GM19455 (cell line): ENCODE measurements around the gene ATP6V0E2.
"Not testable (repeated sequence)": the region's sequence is repeated elsewhere in the genome, so short reads cannot be mapped to it uniquely, and the experiment has no call there.

Source experiments
- ATAC-seq: cut with Tn5 transposase; IDR thresholded peaks from one replicate; pipeline ENCODE4 v1.9.1; 2021; ENCODE audit not compliant: unreplicated experiment

Gene ATP6V0E2

DNA sequence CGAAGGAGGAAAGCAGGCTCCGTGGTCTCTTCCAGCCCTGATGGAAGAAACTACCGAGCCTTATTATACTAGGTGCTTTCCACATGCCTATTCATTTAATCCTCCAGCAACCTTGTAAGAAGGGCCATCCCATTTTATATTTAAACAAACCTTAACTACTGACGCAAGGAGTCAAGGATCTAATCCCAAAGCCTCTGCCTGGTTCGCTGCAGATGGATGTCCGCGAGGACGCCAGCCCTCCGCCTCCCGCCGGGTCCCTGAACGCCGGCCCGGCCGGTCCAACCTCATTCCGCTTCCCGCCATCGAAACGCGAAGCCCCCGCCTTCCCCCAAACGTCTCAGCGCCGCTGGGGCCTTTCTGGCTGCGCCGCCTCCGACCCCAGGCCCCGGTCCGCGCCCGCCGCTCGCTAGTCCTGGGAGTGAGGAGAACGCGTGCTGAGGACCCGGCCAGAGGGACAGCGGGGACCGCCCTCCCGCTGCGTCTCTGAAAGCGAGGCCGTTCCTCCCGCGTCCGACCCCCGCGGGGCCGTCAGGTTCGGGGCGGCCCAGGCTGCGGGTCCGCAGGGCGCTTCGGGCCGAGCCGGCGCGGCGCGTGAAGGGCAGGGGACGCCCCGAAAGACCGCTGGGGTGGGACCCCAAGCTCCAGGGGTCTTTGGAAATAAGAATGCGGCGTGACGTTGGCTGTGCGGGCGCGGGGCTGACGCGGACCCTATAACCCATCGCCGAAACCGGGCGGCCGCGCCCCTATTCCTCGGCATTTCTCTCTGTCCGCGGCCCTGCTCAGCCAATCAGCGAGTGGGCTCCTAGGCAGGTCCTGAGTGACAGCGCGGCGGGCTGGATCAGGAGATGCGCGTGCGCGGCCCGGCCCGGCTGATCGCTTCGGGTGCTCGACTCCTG, at the start of gene ATP6V0E2:
Gene ATP6V0E2 (plus strand): TSS at position 896 of the 896 bp plus-strand sequence. CDS start 97 bp downstream, outside the sequence.
- ATAC-seq = peak; percentile 93

DNA sequence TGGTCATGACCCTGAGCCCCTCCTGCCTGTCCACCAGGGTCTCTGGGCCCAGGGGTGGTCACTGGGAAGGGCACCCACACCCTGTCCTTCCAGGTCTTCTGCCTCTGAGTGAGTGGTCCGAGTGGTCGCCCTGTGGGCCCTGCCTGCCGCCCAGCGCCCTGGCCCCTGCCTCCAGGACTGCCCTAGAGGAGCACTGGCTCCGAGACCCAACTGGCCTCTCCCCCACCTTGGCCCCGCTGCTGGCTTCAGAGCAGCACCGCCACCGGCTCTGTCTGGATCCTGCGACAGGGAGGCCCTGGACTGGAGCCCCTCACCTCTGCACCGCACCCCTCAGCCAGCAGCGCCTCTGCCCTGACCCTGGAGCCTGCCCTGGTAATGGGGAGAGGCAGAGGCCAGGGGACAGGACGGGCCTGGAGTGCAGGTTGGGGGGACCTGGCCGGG, 49.4 kb upstream of the ATP6V0E2 start:
- ATAC-seq = no peak

DNA sequence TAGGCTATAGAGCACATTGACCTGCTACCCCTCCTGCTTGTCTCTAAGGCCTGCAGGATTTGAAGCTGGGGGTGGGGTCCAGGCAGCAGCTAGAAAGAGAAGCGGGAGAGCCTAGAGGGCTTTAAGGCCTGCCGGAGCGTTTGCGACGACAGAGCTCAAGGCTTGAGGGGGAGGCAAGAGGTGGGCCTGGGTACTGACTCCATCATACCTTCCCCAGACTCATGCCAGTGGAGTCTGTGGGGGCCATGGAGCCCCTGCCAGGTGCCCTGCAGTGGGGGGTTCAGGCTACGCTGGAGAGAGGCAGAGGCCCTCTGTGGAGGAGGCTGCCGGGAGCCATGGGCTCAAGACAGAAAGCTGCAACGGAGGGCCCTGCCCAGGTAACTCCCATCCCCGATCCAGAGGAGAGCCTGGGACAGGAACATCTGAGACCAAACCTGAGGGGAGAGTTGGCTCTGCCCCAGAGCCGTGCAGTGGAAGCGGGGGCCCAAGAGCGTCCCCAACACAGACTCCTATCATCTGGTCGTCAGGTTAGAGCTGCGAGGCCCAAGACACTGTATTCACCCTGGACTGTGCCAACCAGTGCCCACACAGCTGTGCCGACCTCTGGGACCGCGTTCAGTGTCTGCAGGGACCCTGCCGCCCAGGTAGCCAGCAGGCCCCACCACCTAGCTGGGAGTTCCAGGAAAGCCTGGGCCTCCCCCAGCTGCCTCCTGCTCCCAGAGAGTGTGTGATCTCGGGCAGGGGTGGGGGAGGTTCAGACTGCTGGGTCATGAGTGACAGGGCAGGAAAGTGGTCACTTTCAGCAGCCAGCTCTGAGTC, 48.8 kb upstream of the ATP6V0E2 start:
- ATAC-seq = no peak

DNA sequence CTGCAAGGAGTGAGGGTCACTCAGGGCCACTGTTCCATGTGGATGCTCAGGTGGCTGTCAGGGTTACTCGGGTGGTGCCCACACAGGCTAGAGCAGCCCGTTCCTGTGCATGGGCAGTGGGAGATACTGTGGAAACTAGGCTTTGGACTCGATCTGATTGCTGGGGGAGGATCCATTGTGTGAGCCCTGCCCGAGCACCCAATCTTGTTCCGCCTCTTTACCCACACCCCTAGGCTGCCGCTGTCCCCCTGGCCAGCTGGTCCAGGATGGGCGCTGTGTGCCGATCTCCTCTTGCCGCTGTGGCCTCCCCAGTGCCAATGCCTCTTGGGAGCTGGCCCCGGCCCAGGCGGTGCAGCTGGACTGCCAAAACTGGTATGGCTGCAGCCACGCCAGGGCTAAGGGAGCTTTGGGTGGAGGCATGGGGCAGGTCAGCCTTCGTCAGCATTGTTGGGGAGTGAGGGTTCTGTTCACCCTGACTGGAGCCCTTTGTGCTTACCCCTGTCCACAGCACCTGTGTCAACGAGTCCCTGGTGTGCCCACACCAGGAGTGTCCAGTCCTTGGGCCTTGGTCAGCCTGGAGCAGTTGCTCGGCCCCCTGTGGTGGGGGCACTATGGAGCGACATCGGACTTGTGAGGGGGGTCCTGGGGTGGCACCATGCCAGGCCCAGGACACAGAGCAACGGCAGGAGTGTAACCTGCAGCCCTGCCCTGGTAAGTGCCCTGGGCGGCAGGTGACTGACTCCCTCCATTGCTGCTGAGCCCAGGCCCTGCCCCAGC, 48.0 kb upstream of the ATP6V0E2 start:
- no peak for ATAC-seq

DNA sequence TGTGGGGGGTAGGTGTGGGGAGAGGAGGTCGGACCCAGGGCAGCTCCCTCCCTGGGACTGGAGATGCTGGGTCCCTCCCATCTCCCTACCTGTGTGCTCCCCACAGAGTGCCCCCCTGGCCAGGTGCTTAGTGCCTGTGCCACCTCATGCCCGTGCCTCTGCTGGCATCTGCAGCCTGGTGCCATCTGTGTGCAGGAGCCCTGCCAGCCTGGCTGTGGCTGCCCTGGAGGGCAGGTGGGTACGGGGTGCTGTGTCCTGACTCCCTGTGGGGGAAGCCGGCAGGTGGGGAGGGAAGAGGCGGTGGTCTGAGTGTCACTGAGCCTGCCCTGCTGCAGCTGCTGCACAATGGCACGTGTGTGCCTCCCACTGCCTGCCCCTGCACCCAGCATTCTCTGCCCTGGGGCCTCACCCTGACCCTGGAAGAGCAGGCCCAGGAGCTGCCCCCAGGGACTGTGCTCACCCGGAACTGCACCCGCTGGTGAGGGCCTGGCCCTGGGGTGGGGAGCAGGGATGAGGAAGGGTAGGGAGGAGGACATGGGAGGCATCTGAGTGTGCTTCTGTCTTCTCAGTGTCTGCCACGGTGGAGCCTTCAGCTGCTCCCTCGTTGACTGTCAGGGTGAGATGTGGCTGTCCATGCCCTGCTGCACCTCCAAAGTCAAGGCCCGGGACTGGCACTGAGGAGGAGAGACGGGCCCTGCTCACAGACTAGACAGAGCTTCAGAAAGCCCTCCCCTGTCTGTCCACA, 47.3 kb upstream of the ATP6V0E2 start:
- ATAC-seq = no peak

DNA sequence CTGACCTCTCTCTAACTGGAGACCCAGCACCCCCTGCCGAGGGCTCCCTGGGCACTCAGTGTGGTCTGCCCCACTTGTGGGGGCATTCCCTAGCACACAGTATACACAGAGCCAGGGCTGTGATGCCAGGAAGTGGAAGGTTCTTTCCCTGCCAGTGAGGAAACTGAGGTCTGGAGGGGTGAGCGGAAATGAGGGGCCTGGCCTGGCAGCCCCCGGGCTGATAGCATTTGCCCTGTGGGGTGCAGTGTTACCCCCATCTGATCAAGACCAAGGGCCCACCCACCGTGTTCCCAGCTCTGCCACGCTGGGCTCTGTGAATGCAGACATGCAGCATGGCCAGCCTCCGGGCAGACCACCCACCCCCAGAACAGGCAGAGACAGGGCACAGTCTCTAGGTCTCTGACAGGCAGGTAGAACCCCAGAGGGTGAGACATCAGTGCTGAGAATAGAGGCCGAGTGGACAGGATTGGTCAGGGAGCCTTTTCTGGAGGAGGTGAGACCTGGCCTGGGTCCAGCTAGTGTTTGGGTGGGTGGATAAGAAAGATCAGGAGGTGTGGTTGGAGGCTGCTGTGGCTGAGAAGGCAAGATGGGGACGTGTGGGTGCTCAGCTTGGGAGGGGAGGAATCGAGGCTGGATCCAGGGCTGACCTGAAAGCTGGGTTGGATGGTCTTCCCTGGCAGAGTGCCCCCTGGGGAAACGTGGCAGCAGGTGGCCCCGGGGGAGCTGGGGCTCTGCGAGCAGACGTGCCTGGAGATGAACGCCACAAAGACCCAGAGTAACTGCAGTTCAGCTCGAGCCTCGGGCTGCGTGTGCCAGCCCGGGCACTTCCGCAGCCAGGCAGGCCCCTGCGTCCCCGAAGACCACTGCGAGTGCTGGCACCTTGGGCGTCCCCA, 46.4 kb upstream of the ATP6V0E2 start:
- no peak for ATAC-seq

DNA sequence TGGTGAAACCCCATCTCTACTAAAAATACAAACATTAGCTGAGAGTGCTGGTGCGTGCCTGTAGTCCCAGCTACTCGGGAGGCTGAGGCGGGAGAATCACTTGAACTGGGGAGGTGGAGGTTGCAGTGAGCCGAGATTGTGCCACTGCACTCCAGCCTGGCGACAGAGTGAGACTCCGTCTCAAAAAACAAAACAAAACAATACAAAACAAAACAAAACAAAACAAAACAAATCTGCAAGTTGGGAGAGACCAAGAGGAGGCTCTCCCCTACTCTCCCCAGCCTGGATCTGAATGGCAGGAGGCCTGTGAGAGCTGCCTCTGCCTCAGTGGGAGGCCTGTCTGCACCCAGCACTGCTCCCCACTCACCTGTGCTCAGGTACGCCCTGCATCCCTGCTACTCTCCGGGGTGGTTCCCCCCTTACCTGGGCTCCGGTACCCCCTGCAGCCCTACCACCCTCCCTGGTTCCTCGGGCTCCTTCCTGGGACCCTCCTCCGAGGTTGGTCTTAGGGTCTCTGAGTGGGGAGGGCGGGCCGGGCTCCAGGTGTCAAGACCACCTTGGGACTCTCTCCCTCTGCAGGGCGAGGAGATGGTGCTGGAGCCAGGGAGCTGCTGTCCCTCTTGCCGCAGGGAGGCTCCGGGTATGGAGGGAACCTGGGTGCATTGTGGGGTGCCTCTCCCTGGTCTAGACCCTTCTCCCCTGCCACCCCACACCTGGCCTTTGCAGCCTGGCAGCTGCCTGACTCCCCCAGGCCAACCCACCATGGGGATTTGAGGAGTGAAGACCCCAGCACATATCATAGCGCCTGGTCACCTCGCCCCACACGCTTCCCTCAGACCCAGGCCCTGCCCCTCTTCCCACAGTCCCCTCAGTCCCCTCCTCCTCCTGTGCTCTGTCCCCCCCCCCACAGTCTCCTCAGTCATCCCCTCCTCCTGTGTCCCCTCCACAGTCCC, 45.1 kb upstream of the ATP6V0E2 start:
- ATAC-seq = no peak

DNA sequence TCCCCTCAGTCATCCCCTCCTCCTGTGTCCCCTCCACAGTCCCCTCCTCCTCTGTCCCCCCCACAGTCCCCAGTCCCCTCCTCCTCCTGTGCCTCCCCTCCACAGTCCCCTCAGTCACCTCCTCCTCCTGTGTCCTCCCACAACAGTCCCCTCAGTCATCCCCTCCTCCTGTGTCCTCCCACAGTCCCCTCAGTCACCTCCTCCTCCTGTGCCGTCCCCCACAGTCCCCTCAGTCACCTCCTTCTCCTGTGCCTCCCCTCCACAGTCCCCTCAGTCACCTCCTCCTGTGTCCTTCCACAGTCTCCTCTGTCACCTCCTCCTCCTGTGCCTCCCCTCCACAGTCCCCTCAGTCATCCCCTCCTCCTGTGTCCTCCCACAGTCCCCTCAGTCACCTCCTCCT, 43.2 kb upstream of the ATP6V0E2 start:
- ATAC-seq = not testable (repeated sequence)

DNA sequence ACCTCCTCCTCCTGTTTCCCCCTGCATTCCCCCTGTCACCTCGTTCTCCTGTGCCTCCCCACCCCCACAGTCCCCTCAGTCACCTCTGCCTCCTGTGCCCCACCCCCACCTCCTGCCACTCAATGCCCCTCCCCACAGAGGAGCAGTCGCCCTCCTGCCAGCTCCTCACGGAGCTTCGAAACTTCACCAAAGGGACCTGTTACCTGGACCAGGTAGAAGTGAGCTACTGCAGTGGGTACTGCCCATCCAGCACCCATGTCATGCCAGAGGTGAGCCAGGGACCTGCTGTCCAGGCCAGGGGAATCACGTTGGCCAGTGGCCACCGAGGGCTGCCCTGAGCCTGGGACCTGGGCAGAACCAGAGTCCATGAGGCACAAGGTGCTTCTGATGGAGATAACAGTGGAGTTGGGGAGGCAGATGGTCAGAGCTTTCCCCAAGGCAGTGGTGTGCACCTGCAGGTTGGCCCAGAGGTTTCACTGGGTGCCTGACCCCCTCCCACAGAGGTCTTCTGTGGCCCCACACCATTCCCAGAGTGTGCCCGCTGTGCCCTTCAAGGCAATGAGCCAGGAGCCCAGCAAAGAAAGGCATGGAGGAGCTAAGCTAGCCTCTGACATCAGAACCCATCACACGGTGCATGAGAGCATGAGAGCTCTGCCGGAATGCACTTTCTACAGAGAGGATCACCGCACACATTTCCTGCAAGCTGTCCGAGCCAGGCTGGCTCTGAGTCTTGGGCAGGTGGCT, 42.6 kb upstream of the ATP6V0E2 start:
- no peak for ATAC-seq

DNA sequence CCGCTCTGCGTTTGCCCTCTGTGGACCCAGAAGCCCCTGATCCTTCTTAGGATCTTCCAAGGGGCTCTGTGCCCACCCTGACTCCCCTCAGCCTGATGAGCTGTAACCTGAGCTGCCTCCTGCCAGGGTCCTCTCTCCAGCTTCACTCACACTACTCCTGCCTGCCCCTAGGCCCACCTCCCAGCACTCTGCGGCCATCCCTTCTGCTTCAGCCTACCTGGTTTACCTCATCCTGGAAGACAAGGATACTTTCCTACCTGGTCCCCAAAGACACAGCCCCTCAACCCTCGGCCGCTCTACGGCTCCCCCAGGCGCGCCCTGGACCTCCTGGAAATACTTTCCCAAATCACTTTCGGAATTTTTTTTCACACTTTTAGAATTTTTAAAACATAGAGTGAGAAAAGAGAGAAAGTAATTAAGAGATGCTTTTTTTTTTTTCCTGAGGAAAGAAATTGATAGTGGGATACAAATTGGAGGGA, 42.0 kb upstream of the ATP6V0E2 start:
- no peak for ATAC-seq

DNA sequence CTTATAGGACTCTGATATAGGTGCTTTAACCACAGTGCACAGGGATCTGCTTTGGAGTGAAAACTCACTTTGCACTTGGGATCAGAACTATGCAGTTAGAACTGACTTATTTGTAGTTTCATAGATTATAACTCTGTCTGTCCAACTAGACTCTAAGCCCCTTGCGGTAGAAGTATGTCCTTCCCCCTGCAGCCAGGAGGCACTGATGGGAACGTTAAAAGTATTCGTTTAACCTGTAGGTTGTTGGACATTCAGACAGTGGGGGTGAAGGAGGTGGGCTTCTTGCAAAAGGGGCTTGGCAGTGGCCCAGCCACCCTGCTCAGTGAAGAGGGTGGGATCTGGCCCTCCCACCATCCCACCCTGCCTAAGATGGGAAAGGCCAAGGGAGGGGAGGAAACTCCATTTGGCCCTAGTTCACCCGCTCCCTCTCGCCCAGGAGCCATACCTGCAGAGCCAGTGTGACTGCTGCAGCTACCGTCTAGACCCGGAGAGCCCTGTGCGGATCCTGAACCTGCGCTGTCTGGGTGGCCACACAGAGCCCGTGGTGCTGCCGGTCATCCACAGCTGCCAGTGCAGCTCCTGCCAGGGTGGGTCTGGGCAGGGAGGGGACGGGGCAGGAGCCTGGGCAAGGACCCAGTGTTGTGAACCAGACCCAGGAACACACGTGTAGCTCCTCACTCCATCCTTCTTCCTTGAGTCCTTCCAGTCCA, 41.3 kb upstream of the ATP6V0E2 start:
- ATAC-seq = no peak

DNA sequence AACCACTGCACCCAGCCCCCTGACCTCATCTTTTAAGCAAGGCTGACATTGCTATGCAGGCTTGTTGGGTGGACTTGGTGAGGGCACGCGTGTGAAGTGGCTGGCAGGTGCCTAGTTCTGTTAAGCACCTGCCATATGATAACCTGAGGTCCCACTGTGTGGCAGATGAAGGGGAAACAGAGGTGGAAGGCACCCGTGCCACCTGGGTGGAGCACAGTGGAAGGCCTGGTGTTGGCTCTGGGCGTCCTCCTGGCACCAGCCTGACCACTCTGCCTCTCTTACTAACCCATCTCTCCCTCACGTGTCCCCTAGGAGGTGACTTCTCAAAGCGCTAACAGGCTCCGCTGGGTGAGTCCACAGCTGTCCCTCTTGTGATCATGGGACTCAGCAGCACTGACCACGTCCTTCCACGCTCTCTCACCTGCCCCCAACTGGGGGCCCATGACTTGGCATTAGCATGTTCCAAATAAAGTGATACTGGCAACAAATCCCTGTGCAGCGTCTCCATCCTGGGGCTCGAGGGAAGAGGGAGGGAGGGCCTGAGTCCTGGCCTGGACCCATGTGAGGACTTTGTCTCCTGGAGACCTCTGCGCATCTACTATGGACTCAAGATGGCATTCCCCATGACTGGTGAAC, 40.2 kb upstream of the ATP6V0E2 start:
- no peak for ATAC-seq

DNA sequence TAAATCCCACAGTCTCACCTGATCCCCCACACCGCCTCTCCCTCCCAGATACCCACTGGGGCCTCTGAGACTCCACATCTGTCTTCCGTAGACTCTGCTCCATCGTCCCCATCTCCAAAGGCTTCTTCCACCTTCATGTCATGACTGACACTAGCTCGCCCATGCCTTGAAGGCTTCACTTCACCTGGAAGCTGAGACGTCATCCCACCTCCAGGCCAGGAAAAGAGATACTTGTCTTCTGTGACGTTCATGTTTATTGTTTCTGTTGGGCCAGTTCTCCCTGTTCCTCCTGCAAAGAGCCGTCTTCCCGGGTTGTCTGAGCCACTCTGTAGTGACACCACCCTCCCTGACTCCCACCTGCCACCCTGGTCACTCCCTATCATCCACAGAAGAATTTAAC, 39.2 kb upstream of the ATP6V0E2 start:
- ATAC-seq = no peak

DNA sequence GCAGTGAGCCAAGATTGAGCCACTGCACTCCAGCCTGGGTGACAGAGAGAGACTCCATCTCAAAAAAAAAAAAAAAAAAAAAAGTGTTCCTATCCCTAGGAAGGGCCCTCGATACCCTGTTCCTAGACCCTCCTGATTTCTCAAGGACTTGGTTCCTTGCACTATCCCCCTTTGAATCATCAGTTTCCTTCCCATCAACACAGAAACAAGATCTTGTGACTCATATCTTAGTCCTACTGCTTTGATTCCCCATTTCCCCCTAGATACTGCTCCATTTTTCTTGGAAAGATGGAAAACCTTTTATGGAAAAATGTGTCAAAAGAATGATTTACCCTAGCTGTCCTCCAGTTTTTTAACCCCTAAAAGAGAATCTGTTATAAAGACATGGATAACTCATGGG, 37.3 kb upstream of the ATP6V0E2 start:
- ATAC-seq = no peak

DNA sequence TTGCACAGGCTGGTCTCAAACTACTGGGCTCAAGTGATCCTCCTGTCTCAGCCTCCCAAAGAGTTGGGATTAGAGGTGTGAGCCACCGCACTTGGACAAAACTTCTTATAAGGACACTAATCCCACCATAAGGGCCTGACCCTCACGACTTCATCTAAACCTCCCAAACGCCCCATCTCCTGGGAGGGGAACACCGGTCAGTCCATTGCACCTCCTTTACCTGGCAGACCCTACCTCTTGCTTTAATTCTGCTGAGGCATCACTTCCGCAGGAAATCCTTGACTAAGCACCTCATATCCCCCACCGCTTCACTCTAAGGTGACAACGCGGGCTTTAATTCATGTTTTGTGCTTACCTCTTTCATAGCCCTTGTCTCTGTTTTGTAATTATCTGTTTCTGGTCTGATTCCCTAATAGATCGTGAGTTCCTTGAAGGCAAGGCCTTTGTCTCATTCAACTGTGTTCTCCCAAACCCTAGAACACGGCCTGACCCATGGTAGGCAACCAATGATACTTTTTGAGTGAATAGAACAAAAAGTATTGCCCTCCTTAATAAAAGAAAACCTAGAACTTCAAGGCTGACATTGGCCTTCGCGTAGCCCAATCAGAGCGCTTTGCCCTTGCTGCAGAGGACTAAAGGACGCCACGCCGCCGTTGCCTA, 36.1 kb upstream of the ATP6V0E2 start:
- ATAC-seq = no peak
